WERI-Rb-1 (cell line): ENCODE data around the gene CLBA1.

ENCODE experiments used
- DNase-seq: peaks from one replicate; pipeline ENCODE4 v3.0.0-alpha.2; 2020
- H3K27ac ChIP-seq: fragments of 250-450 bp; sonication (Bioruptor Pico); 2 replicates; pipeline ENCODE4 v1.5.1; 2020; ENCODE audit warnings: mild to moderate bottlenecking, moderate library complexity
- H3K27me3 ChIP-seq: fragments of 250-450 bp; sonication (Bioruptor Pico); 2 replicates; pipeline ENCODE4 v1.5.1; 2021; ENCODE audit warnings: mild to moderate bottlenecking, low read depth, moderate library complexity; ENCODE audit not compliant: insufficient read depth, severe bottlenecking
- H3K36me3 ChIP-seq: fragments of 250-450 bp; sonication (Bioruptor Pico); 2 replicates; pipeline ENCODE4 v1.5.1; 2020; ENCODE audit warnings: mild to moderate bottlenecking, moderate library complexity
- H3K4me3 ChIP-seq: 2 replicates; pipeline ENCODE4 v1.5.1; 2011; ENCODE audit warnings: low read depth, mild to moderate bottlenecking, control low read depth, low read length
- H3K9me3 ChIP-seq: fragments of 250-450 bp; sonication (Bioruptor Pico); 2 replicates; pipeline ENCODE4 v1.5.1; 2021; ENCODE audit warnings: mild to moderate bottlenecking, moderate library complexity; ENCODE audit not compliant: severe bottlenecking
- CTCF ChIP-seq: IDR thresholded peaks from 2 replicates; pipeline ENCODE4 v1.5.1; 2011; ENCODE audit warnings: low read depth, mild to moderate bottlenecking, control low read depth, inconsistent platforms, low read length

Gene CLBA1

GRCh38 chr14:105041841-105042765 lies 56.5 kb downstream of the CLBA1 start:
- TF ChIP-seq CTCF, result no peak
- H3K4me3 ChIP-seq, result no peak overlapping the region
- DNase-seq, result peak; percentile 81
- H3K27ac ChIP-seq, result peak overlapping the region; percentile 60
- no peaks in the 10 kb centered on the region for H3K27me3 ChIP-seq
- H3K36me3 ChIP-seq, result no peaks in the 10 kb centered on the region
- no peaks in the 10 kb centered on the region for H3K9me3 ChIP-seq

GRCh38 chr14:105042813-105043212 lies 57.2 kb downstream of the CLBA1 start:
- no peak overlapping the region for H3K4me3 ChIP-seq
- TF ChIP-seq CTCF, result no peak
- no peaks in the 10 kb centered on the region for H3K27me3 ChIP-seq
- H3K9me3 ChIP-seq, result no peaks in the 10 kb centered on the region
- no peak for DNase-seq
- H3K27ac ChIP-seq, result peak overlapping the region; percentile 60
- H3K36me3 ChIP-seq, result no peaks in the 10 kb centered on the region

GRCh38 chr14:105043641-105044040 lies 58.1 kb downstream of the CLBA1 start:
- no peak for TF ChIP-seq CTCF
- Histone ChIP-seq H3K9me3 (no peaks in the 10 kb centered on the region), H3K27me3 (no peaks in the 10 kb centered on the region), H3K4me3 (no peak overlapping the region), H3K36me3 (no peaks in the 10 kb centered on the region), H3K27ac (no peak overlapping the region)
- DNase-seq, result no peak
